Stimulated activated CD8-positive, alpha-beta memory T cell treated with anti-CD3 and anti-CD28 coated beads, Interleukin-2, amount 100 ng/mL, for 1 hour (primary cell): Measurements from ENCODE around the gene SLC4A5.
"Not testable (repeated sequence)": the region's sequence is repeated elsewhere in the genome, so short reads cannot be mapped to it uniquely, and the experiment has no call there.

ENCODE experiments used
- DNase-seq, 2 donors: peaks; one replicate each; pipeline ENCODE4 v3.0.0-alpha.2; 2020; ENCODE audit warnings: low read depth in 2 of 2

The SLC4A5 gene

GRCh38 chr2:74201596-74201995 lies 141.6 kb downstream of the SLC4A5 start:
- DNase-seq = no peak

DNA sequence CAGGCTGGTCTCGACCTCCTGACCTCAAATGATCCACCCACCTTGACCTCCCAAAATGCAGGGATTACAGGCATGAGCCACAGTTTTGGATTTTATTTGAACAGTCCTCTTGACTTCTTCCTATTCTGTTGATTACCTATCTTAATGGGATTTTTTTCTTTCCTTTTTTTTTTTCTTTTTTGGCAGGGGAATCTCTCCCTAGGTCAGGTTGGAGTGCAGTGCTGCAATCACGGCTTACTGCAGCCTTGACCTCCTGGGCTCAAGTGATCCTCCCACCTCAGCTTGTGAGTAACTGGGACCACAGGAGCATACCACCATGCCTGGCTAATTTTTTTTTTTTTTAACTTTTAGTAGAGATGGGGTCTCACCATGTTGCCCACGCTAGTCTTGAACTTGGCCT lies 142.0 kb downstream of the SLC4A5 start:
- no peak for DNase-seq

- no peak for DNase-seq
Measured at GRCh38 chr2:74199871-74200305, 143.3 kb downstream of the SLC4A5 start.

- DNase-seq = no peak
Measured at GRCh38 chr2:74199275-74199701, 143.9 kb downstream of the SLC4A5 start.

DNA sequence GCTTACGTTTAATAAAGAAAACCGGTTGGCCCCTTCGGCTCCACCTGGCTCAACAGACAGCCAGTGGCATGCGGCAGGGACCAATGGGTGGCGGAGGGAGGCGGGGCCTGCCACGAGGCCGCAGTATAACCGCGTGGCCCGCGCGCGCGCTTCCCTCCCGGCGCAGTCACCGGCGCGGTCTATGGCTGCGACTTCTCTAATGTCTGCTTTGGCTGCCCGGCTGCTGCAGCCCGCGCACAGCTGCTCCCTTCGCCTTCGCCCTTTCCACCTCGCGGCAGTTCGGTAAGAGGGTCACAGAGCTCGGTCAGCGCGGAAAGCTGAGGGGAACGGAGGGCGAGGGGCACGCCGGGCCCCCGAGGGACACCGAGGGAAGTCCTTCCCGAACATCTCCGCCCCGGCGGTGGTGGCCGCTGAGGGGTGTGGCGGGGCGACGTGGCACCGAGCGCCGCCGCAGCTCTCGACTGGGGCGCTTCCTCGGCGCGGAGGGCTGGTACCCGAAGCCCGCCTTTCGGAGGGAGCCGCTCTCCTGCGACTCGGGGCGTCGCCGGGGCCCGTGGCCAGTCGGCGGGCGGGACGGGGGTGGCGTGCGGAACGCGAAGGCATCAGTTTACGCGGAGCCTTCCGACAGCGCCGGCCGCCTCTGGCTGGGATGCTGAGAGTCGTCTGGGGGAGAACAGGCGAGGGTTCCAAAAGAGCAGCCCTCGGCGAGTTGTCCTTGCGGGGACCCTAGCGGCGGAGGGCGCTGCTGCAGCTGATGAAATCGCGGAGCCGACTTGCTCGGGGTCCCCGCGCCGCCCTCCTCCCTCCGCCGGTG lies 144.5 kb downstream of the SLC4A5 start, which contains the start of gene MTHFD2:
Gene MTHFD2, plus strand, starts transcription at position 155 of the 814 bp plus-strand sequence. Its CDS starts 27 bp downstream, at position 182.
- peak; percentile 77 to 83 for DNase-seq

DNA sequence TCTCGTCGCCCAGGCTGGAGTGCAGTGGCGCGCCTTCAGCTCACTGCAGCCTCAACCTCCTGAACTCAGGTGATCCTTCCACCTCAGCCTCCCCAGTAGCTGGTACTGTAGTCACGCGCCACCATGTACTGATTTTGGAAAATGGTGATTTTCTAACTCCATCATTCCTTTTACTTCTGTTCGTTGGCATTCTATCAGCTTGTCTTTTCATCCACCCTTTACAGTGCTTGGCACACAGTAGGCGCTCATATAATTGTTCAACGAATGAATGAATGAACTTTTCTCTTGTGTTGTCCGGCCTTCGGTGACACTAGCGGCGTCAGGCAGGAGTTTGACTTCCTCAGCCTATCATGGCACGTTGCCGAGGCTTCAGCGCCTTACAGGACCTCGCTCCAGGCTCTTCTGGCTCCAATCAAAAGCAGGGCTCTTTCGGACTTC lies 145.2 kb downstream of the SLC4A5 start:
- DNase-seq = no peak

DNA sequence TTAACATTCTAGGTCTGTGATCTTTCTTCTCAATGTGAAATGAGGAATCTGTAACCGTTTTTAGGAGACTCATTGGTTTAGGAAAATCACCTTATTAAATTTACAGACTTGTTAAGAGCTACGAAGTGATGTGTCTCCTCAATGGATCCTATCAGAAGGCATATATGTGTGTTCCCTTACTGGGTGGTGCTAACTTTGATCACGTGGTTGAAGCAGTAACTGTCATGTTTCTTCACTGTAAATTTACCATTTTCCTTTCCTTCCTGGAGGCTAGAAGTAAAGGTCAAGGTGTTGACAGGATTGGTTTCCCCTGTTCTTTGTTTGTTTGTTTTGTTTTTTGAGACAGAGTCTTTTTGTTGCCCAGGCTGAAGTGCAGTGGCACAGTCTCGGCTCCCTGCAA lies 146.2 kb downstream of the SLC4A5 start:
- no peak for DNase-seq

GRCh38 chr2:74194799-74195198 lies 148.4 kb downstream of the SLC4A5 start:
- DNase-seq = no peak

DNA sequence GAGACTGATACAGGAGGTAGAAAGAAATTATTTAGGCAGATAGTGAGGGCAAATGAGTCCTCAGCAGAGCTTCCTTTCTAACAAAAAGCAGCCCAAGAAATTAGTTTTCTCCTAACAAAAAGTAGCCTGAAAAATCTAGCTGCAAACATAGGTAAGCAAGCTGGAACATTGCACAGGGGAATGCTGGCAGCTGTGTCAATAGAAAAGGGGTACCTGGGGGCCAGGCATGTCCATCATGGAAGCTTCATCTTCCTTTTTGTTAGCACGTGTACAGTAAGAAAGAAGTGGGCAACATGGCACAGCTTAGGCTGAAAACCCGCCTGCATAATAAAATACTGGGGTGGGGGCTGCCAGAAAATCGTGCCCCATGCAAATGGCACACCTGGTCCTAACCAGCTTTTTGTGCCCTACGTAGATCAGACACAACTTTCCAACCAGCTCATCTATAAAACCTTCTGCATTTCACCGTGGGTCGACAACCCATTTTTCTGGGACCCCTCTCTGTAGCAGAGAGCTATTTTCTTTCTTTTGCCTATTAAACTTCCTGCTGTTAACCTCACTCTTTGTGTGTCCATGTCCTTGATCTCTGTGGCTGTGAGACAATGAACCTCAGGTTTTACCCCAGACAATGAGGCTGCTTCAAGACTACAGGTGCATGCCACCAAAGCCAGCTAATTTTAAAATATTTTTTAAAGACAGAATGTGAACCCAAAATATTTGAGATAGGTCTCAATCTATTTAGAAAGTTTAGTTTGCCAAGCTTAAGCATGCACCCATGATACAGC lies 151.4 kb downstream of the SLC4A5 start:
- no peak for DNase-seq

DNA sequence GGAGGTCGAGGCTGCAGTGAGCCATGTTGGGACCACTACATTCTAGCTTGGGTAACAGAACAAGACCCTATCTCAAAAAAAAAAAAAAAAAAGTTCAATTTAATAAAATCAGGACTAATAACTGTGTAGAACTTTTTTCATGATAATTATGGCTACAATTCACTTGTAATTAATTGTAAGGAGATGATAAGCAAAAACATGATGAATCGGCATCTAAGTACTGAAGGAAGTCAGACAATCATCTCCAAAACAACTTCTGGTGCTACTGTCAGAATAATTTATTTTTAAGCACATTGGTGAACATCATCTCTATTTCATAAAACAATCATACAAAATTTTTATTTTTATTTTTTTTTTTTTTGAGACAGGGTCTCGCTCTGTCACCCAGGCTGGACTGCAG lies 154.5 kb downstream of the SLC4A5 start:
- no peak for DNase-seq

DNA sequence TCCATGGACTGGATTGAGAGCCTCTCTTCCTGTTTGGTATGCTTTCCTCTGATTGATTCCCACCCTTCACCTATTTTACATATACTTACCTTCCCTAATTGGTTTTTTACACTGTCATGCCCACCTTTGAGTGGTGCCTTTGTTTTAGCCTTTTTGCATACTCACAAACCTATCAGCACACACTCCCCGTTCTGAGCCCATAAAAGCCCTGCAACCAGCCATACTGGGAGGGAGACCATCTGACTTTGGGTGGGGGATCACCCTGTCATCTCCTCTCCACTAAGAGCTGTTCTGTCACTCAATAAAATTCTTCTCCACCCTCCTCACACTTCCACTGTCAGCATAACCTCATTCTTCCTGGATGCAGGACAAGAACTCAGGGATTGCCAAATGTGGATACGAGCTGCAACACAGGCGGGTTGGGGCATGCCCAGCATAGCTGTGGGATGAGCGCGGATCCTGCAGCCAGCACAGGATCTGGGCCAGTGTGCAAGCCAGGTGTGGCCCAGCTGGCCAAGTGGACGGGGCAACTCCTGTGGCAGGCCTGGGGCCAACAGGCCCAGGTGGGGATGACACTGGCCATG lies 155.1 kb downstream of the SLC4A5 start:
- DNase-seq = no peak

DNA sequence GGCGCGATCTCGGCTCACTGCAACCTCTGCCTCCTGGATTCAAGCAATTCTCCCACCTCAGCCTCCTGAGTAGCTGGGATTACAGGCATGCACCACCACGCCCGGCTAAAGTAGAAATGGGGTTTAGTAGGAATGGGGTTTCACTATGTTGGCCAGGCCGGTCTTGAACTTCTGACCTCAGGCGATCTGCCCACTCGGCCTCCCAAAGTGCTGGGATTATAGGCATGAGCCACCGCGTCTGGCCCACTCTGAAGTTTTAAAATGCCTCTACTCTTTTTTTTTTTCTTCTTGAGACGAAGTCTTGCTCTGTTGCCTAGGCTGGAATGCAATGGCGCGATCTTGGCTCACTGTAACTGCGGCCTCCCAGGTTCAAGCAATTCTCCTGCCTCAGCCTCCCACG lies 156.5 kb downstream of the SLC4A5 start:
- not testable (repeated sequence) for DNase-seq

DNA sequence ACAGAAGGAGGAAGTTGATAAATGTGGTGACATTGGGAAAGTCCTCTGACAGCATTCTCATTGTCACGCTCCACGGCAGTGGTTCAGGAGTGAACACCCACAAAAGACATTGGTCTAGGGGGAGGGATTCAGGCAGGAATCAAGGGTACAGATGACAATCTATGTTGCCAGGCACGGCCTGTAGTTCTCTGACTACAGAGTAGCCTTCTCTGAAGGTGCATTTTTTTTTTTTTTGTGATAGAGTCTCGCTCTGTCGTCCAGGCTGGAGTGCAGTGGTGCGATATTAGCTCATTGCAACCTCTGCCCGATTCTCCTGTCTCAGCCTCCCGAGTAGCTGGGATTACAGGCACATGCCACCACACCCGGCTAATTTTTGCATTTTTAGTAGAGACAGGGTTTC lies 157.2 kb downstream of the SLC4A5 start:
- no peak for DNase-seq

- DNase-seq = no peak
Measured at GRCh38 chr2:74183878-74184277, 159.3 kb downstream of the SLC4A5 start.

DNA sequence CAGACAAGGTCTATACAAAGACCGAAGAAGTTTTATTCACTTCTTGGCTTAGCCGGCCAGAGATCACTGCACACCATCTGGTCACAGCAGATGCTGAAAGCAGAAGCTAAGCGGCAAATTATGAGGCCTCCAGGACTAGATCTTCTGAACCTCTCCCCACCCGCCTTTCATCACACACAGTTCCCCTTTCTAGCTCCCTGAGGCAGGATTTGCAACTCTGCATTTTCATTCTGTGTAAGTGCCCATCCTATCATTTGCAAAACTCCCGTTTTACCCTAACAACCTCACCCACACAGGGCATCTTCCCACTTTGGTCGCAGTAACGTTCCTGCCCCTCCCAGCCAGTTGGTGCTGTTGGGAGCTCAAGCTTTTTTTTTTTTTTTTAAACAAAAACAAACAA lies 161.5 kb downstream of the SLC4A5 start:
- DNase-seq = no peak

GRCh38 chr2:74179063-74179865 lies 164.0 kb downstream of the SLC4A5 start:
- DNase-seq = no peak

DNA sequence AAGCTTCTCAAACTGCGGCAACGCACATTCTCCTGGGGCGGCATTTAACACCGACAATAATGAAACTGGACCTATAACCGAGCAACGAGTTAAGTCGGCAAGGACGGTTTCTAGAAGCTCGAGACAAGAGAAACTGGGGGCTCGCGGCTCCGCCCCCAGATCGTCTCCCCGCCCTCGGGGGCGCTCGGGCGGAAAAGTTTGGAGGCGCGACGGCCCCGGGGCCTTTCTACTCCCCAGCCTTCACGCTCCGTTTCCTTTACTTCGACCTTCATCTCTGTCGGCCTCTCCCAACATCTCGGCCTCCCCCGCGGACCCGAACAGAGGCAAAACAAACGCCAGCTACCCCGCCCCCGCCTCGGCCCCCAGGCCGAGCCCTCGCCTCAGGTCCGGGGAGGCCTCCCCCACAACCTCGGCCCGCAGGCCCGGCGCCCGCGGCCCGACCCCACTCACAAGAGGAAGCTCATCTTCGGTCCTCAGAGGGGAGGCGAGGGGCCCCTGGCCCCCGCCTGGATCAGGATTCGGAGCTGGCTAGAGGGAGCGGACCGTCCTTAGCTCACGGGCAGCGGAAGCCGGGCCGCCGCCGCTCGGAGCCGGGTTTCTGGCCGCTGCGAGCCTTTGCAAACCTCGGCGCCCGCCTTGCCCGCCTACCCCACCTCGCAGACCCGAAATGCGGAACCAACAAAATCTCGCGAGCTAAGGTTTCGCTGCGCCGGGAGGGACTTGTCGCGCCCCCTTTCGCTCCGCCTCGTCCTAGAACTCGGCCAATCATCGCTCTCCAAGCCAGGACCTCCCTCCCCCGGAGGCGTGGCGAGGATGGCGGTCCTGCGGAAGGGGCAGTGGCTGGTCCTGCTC lies 164.8 kb downstream of the SLC4A5 start, which contains the start of gene MOB1A:
Gene MOB1A, minus strand, starts transcription at position 669 of the 852 bp plus-strand sequence. Its CDS starts 205 bp downstream, at position 464.
- DNase-seq = peak; percentile 92 to 95

DNA sequence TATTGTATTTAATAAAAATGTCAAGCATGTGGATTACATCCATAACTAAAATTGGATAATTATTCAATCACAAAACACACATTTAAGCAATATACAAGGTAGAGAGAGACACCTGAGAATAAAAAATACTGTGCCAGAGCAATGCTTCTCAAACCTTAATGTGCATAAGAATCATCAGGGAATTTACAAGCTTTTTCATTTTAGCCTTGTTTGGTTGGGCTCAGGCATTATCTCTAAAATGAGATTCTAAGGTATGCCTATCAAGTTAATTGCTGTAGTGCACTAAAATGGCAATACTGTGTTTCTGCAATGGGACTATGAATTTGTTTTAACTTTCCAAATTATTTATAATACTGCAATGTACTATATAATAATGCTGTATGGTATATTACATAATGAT lies 165.5 kb downstream of the SLC4A5 start:
- no peak for DNase-seq

GRCh38 chr2:74174909-74175308 lies 168.3 kb downstream of the SLC4A5 start:
- no peak for DNase-seq

DNA sequence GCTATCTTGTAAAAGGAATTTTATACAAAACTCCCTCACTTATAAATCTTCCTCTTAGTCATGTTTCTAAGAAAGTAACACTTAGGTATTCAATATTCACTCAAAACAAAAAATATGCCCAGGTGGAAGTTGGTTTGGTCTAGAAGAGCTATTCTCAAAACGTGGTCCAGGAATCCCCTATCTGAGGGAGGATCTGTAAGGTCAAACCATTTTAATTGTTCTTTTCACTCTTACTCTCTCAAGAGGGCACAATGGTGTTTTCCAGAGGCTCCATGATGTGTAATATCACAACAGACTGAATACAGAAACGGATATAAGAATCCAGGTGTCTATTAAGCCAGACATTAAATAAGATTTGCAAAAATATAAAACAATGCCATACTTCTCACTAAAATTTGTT lies 174.5 kb downstream of the SLC4A5 start:
- DNase-seq = no peak
